Measurements from ENCODE around the gene DCTN4. TPM values are rescaled to one million over a fixed set of nuclear protein-coding genes. Genes with fewer than 3 reads are reported as not detected.

The DCTN4 gene
- total RNA-seq, 4 donors from 2014 or later: 41.7 to 75.9 (median 54.1) TPM

DNA sequence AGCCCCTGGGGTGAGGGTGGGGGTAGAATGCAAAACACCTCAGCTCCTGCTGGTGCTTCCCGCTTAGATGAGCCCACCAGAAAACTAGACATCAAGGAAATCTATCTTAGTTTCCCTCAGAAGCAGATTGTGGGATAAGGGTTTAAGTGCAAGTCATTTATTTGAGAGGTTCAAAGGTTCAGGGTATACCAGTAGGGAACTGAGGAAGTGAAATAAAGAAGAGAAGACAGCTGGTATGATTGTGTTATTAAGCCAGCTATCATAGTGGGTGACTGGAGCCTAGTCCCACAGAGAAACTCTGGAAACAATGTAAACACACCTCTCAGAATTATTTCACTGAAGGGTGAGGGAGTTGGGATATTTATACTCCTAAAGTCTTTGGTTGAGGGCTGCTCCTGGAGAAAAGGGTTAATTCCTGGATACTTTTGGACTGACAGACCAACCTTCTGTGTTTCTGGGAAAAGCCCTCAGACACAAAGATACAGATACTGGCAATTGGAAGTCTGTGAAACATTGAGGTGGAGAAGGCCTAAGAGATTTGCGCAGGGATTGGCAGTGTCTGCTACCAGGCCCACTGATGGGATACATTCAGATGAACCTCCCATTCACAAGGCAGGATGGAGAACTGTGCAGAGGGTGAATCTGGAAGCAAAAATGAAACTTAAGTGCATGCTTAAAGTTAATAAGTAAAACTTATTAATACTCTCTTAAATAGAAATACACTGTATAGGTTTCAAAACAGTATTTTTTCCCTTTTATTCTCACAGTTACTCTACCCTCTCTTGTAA lies 6.4 kb upstream of the DCTN4 start:
- Histone ChIP-seq H3K27me3 (no peaks in the 10 kb centered on the region), H3K4me1 (no peaks in the 10 kb centered on the region), H3K36me3 (no peaks in the 10 kb centered on the region), H3K9me3 (no peaks in the 10 kb centered on the region), H3K4me3 (no peak overlapping the region), H3K27ac (peak overlapping the region in 2 of 4 donors; percentile 6 to 29)
- DNase-seq: no peak
- no peak for TF ChIP-seq POLR2A (IDR thresholded peaks at IDR 0.05)
- TF ChIP-seq, protein P1, sequence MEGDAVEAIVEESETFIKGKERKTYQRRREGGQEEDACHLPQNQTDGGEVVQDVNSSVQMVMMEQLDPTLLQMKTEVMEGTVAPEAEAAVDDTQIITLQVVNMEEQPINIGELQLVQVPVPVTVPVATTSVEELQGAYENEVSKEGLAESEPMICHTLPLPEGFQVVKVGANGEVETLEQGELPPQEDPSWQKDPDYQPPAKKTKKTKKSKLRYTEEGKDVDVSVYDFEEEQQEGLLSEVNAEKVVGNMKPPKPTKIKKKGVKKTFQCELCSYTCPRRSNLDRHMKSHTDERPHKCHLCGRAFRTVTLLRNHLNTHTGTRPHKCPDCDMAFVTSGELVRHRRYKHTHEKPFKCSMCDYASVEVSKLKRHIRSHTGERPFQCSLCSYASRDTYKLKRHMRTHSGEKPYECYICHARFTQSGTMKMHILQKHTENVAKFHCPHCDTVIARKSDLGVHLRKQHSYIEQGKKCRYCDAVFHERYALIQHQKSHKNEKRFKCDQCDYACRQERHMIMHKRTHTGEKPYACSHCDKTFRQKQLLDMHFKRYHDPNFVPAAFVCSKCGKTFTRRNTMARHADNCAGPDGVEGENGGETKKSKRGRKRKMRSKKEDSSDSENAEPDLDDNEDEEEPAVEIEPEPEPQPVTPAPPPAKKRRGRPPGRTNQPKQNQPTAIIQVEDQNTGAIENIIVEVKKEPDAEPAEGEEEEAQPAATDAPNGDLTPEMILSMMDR (IDR thresholded peaks at IDR 0.05): no peak

DNA sequence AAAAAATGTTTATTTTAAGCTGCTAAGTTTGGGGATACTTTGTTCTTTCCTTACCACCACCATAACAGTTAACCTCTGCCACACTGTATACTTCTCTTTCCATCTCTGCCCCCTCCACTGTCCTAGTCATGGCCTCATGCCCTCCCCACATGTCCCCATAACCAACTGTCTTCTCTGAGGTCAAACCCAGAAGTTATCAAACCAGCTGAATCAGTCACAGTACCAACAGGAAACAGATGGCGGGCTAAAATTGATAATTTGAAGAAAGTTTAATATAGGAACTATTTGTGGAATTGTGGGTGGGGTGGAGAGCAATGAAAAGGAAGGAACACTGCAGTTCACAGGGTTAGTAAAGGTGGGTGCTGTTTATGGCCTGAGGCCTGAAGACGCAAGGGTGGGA lies 5.7 kb upstream of the DCTN4 start:
- DNase-seq: no peak
- Histone ChIP-seq H3K36me3 (no peaks in the 10 kb centered on the region), H3K27ac (peak overlapping the region in 2 of 4 donors; percentile 29 to 61), H3K4me1 (no peaks in the 10 kb centered on the region), H3K27me3 (no peaks in the 10 kb centered on the region), H3K9me3 (no peaks in the 10 kb centered on the region), H3K4me3 (no peak overlapping the region)
- TF ChIP-seq, protein P1 (IDR thresholded peaks at IDR 0.05): no peak
- TF ChIP-seq POLR2A (IDR thresholded peaks at IDR 0.05): no peak

DNA sequence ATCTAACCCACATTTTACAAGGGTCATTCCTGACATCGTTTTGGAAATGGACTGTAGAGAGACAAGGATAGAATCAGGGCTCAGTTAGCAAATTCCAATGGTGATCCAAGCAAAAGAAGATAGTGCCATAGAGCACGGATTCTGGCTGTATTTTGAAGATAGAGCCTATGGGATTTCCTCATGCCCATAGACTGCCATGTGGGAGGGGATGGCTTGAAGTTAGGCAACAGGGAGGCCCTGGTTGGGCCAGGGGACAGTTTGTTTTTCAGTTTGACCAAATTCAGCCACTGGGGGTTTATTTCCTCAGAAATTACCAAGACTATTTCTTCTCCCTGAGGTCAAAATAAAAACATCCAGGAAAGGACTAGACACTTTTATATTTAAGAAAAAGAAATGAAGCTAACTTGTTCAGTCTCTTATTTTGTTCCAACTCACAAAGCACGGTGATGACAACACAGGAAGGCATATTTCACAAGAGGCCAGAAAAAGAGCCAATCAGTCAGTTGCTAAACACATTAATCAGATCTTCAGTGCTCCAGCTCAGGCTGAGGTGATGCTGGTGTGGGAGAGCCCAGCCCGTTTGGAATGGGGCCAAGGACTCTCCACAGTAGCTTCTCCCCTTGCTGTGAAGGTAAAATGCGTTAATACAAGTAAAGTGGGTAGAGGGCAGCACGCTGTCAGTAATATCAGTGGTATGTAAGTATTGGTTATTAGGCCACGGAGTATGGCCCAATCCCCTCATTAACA lies 4.4 kb upstream of the DCTN4 start:
- DNase-seq: peak in 1 of 3 donors; percentile 65
- peak overlapping the region in 3 of 4 donors; percentile 3 to 69 (median 61) for H3K27ac ChIP-seq
- no peaks in the 10 kb centered on the region for H3K4me1 ChIP-seq

DNA sequence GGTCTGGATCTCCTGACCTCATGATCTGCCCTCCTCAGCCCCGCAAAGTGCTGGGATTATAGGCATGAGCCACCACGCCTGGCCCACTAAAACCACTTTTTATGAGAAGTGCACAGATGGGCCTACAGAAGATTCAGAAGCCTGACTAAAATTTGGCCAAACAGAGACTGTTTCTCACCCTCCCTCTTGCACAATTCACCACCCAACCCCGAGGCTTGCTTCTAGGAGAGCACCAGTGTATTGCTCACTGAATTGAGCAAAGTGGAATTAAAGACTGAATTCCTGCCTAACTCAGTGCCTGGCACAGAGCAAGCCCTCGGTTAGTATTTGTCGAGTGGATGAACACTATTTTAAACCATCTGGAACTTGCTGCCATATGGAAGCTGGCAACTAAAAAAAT lies 3.4 kb upstream of the DCTN4 start:
- no peaks in the 10 kb centered on the region for H3K9me3 ChIP-seq

More for the DNA sequence above, 4.4 kb upstream of the DCTN4 start:
- no peak overlapping the region for H3K4me3 ChIP-seq
- no peaks in the 10 kb centered on the region for H3K9me3 ChIP-seq
- no peaks in the 10 kb centered on the region for H3K36me3 ChIP-seq
- H3K27me3 ChIP-seq: no peaks in the 10 kb centered on the region
- TF ChIP-seq, protein P1 (IDR thresholded peaks at IDR 0.05): no peak
- TF ChIP-seq POLR2A (IDR thresholded peaks at IDR 0.05): no peak

DNA sequence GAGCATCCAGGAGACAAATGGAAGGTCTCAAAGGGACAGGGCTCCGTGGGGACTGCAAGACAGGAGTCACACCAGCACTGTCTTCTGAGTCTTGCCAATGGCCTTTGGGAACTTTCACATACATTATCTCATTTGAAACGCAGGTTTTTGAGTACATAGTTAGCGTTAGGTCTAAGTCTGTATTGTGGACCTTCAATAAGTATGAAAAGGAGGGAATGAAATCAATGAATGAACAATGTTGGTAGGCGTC lies 442 bp upstream of the DCTN4 start:
- Histone ChIP-seq H3K4me3 (peak overlapping the region; percentile 53 to 77 (median 72)), H3K9me3 (no peaks in the 10 kb centered on the region), H3K4me1 (peaks cover 0 to 17% (median 3%) of the 10 kb centered on the region in 4 donors), H3K36me3 (peaks cover 0 to 21% (median 0%) of the 10 kb centered on the region in 3 donors), H3K27me3 (no peaks in the 10 kb centered on the region), H3K27ac (peak overlapping the region; percentile 87 to 98 (median 96))
- TF ChIP-seq POLR2A (IDR thresholded peaks at IDR 0.05): no peak
- TF ChIP-seq, protein P1 (IDR thresholded peaks at IDR 0.05): no peak
- DNase-seq: no peak

More for the DNA sequence above, 3.4 kb upstream of the DCTN4 start:
- Histone ChIP-seq H3K36me3 (no peaks in the 10 kb centered on the region), H3K27ac (peak overlapping the region in 1 of 4 donors; percentile 61), H3K4me3 (no peak overlapping the region), H3K4me1 (peaks cover 0 to 7% (median 2%) of the 10 kb centered on the region in 4 donors), H3K27me3 (no peaks in the 10 kb centered on the region)
- no peak for DNase-seq
- TF ChIP-seq, protein P1 (IDR thresholded peaks at IDR 0.05): no peak
- TF ChIP-seq POLR2A (IDR thresholded peaks at IDR 0.05): no peak

Data from Peyer's patch (tissue), 4 donors.